ENCODE results near the gene PIEZO1.

PIEZO1 gene

DNA sequence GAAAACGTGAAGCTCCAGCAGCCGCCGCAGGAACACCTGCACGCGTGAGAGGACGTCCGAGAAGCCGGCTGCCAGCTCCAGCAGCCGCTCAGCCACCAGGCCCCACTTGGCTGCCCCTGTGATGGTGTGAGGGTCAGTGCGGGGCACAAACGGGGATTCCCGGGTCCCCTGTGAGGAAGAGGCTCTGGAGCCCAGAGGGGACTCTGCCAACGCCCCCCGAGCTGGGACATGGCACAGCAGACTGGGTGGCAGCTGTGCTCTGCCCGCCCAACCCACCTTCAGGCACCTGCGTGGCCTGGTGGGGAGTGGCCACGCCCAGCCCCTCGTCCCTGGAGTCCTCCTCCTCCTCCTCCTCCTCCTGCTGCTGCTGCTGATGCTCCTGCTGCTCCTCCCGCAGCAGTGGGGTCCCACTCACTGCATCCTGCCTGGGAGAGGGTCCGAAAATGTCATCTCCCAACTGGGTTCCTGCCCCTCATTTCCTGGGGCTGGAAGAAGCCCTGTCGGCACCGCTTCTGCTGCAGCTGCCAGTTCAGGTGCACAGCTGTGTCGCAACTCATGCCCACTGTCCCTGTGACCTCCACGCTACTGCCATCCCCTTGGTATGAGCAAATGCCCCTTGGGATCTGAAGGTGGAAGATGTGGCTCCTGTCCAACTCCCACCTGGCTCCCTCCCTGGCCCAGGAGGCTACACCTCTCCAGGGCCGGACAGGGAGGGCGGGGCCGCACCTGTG, 51.2 kb downstream of the PIEZO1 start:
- no peak for DNase-seq (ENCODE audit: low read depth)

DNA sequence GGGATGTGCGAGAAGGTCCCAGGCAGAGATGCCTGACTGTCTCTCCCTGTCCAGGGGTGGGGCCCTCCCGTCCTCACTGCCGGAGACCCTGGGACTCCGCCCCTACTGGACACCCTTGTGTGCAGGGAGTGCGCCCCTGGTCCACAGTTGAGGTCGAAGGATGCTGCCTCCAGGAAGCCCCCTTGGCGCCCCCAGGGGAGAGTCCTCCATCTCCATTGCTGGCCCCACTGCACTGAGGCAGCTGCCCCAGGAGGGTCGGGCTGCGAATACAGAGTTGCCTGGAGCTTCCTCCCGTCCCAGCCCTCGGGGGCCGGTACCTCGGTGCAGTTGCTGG, 52.1 kb downstream of the PIEZO1 start:
- no peak for DNase-seq (ENCODE audit: low read depth)

DNA sequence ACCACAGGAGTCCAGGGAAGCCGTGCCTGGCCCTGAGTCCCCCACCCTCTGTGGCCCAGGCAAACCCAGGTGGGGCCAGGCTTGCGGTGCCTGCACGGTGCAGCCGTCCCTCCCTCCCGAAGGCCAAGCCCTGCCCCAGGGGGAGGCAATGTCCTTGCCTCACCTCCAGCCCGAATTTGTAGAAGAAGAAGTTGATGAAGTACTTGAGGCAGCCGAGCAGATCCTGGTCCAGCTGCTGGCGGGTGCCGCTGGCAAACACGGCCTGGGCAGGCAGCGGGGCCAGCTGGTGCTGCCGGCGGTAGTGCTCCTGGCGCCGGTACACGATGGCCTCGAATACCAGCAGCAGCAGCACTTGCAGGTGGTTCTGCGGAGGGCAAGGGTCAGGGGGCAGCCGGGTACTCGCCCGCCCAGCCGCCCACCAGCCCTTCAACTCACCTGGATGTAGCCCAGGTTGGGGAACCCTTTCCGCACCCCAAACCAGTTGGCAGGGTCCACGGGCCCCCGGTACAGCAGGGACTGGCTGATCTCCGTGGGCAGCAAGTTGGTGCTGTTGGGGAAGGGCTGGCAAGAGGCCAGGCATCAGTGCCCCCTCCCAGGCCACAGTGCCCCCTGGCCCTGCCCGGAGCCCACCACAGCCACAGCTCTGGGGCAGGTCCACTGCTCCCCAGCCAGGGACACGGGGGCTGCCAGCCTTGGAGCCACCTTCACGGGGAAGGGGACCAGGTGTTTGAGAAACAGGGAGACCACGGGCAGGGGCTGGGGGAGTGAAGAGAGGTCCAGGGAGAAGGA, 52.7 kb downstream of the PIEZO1 start:
- DNase-seq (ENCODE audit: low read depth) = no peak

DNA sequence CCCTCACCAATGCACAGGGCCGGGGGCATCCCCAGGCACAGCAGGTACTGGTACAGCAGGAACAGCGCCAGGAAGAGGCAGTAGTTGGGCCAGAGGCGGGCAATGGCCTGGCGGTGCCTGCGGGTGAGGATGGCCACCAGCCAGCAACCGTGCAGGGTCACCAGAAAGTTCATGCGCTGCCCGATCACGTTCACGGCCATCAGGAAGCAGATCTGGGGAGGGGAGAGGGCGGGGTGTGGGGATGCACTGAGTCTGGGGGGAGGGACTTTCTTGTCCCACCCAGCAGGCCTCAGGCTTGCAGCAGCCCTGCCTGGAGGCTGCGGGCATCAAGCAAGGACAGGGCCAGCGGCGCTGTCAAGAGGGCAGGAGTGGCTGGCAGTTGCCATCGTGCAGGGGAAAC, 53.3 kb downstream of the PIEZO1 start:
- DNase-seq (ENCODE audit: low read depth) = no peak

DNA sequence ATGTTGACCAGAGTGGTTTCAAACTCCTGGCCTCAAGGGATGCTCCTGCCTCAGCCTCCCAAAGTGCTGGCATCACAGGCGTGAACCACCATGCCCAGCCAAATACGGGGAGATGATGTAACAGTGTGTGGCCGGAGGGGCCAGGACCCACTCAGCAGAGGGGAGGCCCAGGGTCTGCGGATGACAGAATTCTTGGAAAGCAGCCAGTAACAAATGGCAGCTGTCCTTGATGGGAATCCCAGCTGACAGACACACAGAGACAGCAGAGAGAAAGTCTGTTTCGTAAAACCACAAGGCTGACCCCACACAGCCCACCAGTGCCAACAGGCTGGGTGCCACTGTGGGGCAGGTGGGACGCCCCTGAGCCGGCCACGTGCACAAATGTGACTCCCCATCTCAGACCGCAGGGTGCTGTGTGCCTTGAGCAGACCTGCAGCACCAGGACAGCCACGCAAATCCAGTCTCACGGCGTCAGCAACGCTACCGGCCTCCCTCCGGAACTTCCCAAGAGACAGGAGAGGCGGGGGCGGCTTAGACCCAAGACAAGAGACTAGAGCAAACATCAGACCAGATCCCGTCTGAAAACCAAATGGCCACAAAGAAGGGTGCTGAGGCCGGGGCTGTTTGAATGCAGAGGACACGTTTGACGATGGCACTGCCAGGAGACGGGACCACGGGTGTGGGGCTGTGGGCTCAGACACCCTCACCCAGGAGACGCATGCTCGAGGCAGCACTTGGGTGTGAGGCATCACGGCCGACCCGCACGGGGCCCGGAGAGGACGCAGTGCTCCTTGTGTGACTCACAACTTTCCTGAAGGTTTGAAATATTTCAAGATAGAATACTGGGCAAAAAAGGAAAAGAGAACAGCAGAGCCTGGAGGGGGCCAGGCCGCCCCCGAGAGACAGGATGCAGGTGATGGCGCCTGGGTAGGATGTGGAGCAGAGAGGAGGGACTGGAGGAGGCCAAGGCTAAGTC, 54.1 kb downstream of the PIEZO1 start:
- no peak for DNase-seq (ENCODE audit: low read depth)

DNA sequence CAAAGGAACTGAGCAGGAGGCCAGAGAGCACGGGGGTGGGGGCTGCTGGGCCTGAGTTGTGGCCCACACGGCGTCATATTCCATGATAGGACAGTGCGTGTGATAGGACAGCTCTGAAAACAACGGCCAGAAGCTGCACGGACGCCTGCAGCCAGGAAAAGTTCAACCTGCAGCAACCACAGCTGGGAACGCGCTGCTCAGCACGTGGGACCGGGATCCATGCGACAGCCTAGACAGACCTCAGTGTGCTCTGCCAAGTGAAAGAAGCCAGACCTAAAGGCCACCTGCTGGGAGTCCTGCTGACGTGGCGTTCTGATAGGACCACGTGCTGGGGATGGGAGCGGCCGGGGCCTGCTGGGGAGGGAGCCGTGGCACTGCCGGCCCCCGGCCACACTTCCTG, 57.1 kb downstream of the PIEZO1 start:
- no peak for DNase-seq (ENCODE audit: low read depth)

DNA sequence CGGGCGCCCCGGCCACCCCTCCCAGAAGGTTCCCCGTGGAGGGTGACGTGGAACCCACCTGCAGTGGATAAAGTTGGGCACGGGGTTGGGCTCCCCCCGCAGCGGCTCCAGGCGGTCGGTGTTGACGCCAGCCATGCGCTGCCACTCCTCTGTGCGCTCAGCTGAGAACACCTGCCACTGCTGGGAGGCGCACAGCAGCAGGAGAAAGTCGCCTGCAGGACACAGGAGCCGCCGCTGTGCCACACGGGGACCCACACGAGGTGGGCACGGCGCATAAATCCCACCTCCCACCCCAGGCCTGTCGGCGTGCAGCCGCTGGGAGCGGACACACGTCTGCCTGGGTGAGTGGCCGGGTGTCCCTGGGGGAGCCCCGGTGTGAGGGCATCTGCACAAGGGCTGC, 58.0 kb downstream of the PIEZO1 start:
- no peak for DNase-seq (ENCODE audit: low read depth)

DNA sequence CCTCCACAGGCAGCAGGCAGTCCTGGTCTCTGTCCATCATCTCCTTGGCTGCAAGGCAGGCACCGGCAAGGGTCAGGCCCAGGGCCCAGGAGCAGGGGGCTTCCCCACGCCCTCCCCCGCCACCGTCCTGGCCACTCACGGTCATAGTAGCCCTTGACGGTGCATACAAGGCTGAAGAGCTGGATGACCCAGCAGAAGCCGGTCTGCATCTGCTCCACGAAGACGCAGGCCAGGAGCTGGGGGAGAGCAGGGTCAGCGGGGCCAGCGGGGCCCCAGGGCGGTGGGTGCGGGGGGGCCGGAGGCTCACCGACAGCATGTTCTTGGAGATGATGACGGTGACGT, 58.6 kb downstream of the PIEZO1 start:
- DNase-seq (ENCODE audit: low read depth) = no peak

DNA sequence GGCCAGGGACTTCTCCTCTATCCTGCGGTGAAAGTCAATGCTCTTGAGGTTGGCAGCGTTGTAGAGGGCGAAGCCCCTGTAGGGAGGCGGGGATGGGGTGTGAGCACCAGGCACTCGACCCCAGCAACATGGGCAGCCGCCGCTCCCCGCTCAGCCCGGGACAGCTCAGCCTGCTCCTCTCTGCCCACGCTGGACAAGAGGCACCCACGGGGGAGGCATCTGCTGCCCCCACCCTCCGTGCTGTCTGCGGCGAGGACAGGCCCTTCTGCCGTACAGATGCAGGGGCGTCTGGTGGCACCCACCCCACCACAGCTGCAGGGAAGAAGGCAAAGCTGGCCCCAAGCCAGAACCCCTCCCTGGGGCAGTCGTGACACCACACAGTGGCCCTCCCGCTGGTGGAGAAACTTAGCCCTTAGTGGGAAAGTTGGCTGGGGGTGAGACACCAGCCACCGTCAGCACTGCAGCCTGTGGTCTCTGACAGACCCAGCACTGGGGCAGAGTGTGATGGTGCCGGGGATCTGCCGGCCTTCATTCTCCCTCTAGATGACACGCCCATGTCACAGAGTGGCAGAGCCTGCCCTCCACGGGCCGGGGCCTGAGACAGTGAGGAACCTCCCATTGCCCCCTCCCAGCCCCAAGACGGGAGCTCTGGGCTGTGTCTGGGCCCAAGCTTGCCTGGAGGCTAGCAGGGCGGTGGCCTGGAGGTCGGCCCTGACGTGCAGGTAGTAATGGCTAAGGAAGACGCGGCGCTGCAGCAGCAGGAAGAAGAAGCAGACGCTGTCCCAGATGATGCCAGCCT, 59.2 kb downstream of the PIEZO1 start:
- DNase-seq (ENCODE audit: low read depth) = no peak

DNA sequence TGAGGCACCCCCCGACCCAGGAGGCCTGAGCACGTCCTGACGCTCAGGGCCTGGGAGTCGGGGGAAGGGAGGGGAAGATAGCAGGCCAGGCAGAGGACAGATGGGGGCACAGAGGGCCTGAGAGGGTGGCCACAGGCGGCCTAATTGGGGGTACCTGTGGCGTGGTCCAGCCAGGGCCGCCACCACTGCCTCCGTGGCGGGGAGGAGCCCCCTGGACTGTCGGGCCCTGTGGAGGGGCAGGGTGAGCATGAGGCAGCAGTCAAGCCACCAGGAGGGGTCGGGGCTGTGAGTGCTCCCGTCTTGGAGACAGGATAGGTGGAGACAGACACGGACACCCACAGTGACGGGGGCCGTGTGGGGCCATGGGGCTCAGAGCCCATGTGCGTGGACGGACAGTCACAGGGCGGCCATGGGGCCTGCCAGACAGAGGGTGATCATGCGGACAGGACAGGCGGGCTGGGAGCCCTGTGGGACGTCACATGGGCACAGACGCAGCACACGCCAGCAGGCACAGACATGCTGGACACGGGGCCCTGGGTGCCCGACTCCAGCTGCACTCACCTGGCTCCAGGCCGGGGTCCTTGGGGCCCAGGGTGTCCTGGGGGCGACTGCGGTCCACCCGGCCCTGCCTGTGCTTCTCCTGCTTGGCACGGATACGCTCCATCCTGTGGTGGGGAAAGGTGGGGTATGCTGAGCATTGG, 60.0 kb downstream of the PIEZO1 start:
- DNase-seq (ENCODE audit: low read depth) = no peak

DNA sequence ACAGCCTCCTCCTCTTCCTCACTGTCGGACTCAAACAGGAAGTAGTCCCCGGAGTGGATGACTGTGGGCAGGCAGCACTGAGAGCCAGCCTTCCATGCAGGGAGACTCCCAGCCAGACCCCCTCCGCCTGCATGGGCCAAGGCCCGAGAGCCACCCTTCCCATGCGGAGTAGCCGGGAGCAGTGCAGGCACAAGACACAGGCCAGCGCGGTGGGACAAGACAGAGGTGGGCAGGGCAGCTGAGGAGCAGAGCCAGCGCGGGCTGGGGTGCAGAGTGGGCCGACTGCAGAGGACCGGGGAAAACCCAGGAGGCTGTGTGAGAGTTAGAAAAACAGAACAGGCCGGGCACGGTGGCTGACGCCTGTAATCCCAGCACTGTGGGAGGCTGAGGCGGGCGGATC, 61.1 kb downstream of the PIEZO1 start:
- no peak for DNase-seq (ENCODE audit: low read depth)

DNA sequence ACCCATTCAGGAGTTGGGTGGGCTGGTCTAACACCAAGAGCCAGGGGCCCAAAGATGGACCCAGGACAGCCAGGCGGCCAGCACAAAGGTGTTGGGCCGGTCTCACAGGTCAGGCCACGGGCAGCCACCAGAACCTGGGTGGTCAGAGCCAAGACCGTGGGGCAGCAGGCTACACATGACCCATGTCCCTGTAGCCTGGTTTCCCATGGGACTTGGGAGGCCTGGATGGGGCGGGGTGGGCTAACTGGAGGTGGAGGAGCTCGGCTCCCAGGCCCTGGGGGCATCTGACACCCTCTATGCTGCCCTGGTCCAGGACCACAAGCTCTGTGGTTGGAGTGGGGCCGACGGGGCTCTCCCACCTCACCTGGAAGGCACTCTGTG, 61.5 kb downstream of the PIEZO1 start:
- DNase-seq (ENCODE audit: low read depth) = no peak

DNA sequence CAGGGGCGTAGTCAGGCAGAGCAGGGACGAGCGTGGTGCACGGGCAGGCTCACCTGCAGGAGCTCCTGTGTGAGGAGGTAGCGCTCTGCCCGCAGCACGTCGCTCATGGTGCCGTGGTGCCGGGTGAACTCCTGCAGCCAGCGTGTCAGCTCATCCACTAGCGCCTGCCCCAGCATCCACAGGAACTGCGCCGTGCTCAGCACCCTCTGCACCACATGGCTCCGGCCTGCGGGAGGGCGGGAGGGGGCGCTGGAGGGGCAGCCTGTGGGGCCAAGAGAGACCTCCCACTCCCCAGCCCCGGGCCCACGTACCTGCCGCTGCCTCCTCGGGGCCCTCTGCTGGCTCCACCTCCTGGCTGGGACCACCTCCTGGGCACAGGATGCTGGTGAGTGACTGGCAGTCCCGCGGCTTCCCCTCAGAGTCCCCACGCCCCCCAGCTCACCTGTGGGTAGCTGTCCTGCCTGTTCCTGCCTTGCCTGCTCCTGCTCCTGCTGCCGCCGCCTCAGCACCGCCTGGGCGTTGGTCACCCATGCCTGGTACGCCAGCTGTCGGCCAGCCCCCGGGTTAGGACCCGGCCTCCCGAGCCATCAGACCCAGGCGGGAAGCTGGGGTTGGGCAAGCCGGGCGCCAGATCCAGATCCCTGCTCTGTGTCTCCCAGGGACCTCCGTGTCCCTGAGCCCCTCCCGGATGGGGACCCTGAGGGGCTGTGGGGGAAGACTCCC, 62.1 kb downstream of the PIEZO1 start:
- no peak for DNase-seq (ENCODE audit: low read depth)

DNA sequence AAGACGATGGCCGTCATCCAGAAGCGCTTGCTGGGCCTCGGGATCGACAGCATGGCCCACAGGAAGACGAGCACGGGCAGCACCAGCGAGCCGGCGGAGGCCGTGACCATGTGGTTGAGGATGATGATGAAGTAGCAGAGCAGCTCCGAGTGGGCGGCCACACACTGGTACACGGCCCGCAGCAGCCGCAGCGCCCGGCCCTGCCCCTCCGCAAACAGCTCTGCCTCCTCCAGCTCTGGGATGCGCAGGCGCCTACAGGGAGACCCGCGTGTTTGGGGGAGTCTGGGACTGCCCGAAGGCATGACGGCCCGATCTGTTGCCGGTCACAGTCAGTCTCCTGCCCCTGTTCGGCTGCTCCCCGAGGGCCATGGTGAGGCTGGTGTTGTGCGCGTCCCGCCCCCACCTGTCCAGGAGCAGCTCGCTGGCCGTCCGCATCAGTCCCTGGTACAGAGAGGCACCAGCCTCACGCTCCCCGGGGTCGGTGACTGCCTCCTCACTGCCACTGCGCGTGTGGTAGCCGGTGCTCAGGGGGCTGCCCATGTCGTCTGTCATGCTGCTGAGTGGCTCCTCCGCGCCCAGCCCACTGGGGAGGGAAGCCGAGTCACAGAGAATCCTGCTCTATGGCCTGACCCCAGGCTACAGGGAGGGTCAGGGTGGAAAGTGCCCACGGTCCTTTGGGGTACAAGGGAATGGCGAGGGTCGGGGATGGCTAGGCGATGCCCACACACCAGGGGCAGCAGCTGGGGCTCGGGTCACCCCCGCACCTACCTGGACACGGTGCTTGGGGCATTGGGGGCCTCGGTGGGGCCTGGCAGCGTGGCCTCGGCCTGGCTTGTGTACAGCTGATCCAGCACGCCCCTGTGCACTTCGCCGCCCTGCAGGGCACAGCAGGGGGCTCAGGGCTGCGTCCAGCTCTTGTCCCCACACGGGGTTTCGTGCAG, 62.9 kb downstream of the PIEZO1 start:
- no peak for DNase-seq (ENCODE audit: low read depth)

DNA sequence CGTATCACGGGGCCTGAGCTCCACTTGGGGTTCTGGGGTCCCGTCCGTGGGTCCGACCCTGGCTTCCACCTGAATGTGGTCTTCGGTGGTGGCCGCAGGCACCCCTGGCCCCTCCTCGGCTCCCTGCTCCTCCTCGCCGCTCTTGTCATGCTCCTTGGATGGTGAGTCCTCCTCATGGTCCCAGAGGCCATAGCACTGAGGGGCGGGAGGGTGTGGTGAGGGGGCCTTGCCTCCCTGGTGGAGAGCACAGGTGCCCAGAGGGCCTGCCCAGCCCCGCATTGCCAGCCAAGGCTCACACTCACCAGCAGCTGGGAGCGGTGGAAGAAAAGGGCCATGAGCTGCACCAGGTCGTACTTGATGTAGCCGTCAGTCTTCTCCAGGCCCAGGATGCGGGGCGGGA, 63.8 kb downstream of the PIEZO1 start:
- no peak for DNase-seq (ENCODE audit: low read depth)

DNA sequence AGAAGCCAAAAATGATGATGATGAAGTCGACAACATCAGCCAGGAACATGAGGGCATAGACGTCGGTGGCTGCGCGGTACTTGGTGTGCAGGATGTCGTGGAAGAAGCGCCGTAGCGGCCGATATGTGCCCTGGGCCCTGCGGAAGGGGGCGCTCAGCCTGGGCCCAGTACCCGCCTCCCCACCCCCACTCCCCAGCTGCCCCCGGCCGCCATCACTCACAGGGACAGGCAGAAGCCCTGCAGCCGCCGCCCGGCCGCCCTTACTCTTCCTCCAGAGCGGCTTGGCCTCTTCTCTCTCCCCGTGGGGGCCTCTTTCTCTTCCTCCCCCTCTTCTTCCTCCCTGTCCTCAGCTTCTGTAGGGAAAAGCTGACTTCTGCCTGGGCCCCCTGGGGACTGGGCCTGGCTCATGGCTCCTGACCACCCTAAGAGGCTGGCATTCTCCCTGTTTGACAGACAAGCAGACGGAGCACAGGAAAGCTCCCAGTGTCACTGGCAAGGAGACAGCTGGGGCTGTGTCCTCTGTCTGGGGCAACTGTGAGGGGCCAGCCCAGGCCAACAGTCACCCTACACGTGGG, 64.5 kb downstream of the PIEZO1 start:
- DNase-seq (ENCODE audit: low read depth) = no peak

DNA sequence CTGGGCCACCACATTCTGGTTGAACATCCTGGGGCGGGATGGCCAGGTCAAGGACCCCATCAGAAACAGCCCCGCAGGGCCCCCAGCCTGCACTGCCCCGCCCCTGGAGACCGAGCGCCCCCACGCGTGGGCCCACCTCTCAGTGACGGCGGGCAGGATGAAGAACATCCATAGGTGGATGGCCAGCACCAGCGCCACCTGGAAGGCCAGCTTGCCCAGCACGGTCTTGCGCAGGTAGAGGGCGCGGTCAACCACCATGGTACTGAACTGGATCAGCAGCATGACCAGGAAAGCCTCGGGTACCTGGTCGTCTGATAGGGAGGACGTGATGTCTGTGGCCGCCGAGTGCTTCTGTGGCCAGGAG, 65.1 kb downstream of the PIEZO1 start:
- DNase-seq (ENCODE audit: low read depth) = no peak

DNA sequence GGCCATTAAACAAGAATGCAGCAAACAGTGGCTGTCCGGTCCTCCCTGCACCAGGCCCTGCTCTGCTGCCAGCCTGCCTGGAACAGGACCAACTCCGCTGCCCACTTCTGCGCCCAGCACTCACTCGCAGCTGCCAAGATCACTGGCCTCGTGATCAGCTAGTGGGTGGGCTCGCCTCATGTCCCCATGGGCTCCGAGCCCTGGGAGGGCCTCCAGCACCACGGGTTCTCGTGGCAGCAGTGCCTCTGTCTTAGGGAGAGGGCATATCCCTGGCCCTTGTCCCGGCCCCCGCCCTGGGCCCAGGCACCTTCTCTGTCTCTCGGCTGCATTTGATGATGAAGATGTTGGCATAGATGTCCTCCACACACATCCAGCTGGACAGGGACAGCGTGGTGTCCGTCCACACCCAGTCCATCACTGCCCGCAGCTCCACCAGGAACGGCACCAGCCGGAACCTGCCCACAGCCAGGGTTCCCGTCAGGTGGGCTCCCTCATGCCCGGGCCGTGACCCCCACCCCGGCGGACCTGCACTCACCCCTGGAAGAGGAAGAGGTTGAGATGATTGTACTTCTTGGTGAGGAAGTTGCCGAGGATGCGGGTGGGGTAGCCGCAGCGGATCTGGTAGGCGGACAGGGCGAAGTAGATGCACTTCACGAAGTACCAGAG, 65.6 kb downstream of the PIEZO1 start:
- no peak for DNase-seq (ENCODE audit: low read depth)

DNA sequence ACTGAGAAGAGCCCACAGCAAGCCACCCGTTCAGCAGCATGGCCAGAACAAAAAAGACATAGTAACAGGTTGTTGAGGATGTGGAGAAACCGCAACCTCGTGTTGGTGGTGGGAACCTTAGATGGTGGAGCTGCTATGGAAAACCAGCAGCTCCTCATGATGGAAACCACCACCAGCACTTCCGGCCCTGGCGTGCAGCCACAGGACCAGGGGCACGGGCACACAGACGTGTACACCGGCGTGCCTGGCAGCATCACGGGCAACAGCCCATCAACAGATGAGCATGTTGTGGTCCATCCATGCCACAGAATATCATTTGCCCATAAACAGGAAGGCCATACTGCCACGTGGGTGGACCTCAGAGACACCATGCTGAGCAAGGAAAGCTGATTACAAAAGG, 66.8 kb downstream of the PIEZO1 start:
- no peak for DNase-seq (ENCODE audit: low read depth)
